Dermis microvascular lymphatic vessel endothelial cell (primary cell): ENCODE measurements around the gene RABEP2. TPM values are rescaled to one million over a fixed set of nuclear protein-coding genes. Genes with fewer than 3 reads are reported as not detected.
"Not testable (repeated sequence)": the region's sequence is repeated elsewhere in the genome, so short reads cannot be mapped to it uniquely, and the experiment has no call there.

Experiments
- DNase-seq, 2 donors: peaks; one replicate each; pipeline versions ENCODE4 v3.0.0 to v3.0.0-alpha.2; 2010; ENCODE audit warnings: low read depth in 2 of 2
- total RNA-seq: library from RNA; depleted of rRNA; stranded (reverse); fragments of >200 nt; gene quantifications from 2 replicates; pipeline ENCODE4 v1.2.1, GENCODE V29; 2014

Gene RABEP2
- total RNA-seq, 1 donor from 2014 or later = 31.5 TPM

- DNase-seq = no peak
Measured at GRCh38 chr16:28932339-28933141, 7.5 kb upstream of the RABEP2 start.

GRCh38 chr16:28931801-28932225 lies 6.8 kb upstream of the RABEP2 start, which contains the start of gene CD19:
CD19 (plus strand) TSS chr16:28931971; CDS start chr16:28932001, 30 bp downstream.
- no peak for DNase-seq

DNA sequence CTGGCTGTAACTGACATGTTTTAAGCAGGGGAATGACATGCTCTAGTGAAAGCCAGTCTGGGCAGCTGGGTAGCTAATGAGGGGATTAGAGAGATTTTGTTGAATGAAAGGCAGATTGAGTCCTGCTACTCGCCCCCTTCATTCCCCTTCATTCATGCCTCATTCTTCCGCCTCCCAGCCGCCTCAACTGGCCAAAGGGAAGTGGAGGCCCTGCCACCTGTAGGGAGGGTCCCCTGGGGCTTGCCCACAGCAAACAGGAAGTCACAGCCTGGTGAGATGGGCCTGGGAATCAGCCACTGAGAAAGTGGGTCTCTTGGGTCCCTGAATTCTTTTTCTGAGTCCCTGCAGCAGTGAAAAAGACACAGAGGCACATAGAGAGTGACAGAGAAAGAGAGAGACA lies 5.6 kb upstream of the RABEP2 start:
- DNase-seq = no peak

DNA sequence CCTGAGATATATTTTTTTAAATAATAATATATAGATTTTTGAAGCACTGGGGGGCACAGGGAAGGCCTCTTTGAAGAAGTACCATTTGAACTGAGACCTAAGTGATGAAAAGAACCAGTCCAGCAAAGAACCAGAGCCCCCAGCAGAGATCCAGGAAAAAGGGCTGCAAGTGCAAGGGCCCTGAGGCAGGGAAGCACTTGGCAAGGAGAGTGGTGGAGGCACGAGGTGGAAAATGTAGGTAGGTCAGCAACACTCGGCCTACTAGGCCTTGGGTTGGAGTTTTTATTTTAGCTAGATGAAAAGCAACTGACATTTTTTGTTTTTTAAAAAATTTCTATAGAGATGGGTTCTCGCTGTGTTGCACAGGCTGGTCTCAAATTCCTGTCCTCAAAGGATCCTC lies 5.2 kb upstream of the RABEP2 start:
- no peak for DNase-seq

DNA sequence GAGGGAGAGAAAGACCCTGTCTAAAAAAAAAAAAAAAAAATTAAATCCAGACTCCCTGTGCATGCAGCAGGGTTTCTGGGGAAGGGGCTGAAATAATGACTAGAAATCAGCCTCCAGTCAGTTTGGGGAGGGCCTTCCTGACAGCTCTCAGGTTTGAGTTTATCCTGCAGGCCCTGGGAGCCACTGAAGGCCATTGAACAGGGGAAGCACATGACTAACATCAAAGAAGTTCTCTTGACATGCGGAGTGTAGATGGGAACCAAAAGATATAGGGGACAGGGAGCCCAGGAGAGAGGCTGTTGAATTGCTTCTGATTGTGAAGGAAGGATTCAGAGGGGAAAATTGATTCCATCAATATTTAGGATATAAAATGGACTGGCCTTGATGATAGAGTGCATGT lies 2.8 kb upstream of the RABEP2 start:
- DNase-seq = no peak

DNA sequence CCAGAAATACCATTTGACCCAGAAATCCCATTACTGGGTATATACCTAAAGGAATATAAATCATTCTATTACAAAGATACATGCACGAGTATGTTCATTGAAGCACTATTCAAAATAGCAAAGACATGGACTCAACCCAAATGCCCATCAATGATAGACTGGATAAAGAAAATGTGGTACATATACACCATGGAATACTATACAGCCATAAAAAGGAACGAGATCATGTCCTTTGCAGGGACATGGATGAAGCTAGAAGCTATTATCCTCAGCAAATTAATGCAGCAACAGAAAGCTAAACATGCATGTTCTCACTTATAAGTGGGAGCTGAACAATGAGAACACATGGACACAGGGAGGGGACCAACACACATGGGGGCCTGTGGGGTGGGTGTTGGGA lies 1.2 kb upstream of the RABEP2 start:
- not testable (repeated sequence) for DNase-seq

DNA sequence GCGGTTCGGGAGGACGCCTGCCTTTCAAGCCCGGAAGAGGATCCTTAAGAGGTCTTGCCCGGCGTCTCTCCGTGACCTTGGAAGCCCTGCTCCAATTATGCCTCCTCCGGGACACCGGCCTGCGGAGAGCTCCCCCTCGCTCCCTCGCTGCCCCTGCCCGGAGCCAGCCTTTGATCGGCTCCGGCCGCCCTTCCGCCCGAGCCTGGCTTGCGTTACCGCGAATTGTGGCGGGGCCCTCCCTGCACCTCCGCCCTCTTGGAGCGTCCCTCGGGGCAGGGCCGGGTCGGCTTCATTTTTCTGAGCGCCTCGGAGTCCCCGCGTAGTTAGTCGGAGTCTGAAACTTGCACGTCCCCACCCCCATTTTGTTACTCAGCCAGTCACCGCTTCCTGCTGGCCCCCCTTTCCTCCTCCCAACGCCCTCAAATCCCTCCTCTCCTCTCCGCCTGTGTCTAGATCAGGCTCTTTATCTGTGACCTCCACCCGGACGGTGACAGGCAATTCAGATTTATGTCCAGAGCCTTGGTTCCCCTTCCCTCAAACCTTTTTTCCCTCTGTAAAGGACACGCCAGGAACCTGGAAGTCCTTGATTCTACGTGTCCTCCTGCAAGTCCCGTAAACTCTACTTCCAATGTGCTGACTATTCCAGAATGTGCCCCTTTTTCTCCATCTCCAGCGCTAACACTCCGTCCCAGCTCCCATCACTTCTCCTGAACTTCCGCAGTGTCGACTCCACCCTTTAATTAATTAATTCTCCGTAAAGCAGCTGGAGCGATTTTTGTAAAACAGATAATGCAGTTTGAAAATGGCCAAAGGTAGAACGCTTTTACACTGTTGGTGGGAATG lies 569 bp upstream of the RABEP2 start:
- peak in 1 of 2 donors; percentile 73 for DNase-seq

DNA sequence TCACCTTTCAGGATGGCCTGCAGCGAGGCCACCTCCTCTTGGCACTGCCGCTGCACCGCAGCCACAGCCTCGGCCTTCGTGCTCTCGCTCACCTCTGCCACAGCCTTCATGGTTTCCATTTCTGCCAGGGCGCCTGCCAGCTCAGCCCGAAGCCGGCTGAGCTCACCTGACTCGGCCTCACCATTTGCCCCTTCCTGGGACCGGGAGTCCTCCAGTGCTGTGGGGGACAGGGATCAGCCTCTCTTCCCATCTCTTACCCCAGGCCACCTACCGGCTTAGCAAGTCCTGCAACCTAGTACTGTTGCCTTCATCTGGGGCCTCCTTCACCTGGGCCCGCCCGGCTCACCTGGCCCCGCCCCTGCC lies 658 bp downstream of the RABEP2 start:
- DNase-seq = no peak

DNA sequence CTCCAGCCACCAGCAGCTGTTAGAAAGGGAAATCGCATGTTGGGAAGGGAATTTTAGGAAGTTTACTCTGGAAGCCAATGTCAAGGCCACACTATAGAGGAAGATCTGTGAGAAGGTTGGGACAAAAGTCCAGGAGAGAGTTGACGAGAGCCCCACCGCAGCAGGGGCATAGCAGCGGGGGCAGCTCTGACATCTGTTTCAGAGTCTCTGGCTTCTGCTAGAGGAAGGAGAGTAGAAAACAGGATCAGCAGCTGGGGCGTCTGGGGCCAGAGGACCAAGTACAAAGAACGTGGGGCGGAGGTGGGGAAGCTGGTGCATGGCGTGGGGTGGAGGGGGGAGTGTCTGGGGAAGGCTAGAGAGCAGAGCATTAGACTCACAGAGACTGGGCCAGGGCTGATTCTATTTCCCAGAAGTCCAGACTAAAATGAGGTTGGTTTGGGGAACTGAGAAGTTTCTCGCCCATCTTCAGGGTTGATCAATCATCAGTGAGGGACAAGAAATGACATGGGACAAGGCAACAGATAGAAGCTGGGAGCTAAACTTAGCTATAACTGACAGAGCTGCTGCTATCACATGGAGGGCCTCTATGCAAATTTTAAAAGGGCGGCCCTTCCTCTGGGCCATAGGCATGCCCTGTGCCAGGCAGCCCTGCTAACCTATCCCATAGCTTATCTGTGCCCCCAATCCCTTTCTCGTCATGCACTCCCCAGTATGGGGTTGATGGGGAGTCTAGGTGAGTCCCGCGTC lies 1.2 kb downstream of the RABEP2 start:
- DNase-seq = no peak

- no peak for DNase-seq
Measured at GRCh38 chr16:28923231-28923587, 1.8 kb downstream of the RABEP2 start.

- DNase-seq = no peak
Measured at GRCh38 chr16:28918698-28919097, 6.3 kb downstream of the RABEP2 start.

DNA sequence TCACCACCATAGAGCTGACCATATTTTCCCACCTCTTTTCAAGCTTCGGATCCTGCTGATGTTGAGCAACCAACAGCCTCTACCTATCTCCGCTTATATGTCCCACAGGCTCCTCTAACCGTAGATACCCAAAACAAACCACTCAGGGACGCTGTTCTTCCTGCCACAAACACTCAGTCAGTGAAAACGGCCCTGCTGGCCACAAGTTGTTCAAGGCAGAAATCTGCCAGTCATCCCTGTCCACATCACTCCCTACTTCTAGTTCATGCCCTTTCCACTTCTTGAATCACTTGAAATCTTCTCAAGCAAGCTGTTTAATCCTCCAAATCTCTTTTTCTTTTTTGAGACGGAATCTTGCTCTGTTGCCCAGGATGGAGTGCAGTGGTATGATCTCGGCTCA lies 7.9 kb downstream of the RABEP2 start:
- DNase-seq = no peak

DNA sequence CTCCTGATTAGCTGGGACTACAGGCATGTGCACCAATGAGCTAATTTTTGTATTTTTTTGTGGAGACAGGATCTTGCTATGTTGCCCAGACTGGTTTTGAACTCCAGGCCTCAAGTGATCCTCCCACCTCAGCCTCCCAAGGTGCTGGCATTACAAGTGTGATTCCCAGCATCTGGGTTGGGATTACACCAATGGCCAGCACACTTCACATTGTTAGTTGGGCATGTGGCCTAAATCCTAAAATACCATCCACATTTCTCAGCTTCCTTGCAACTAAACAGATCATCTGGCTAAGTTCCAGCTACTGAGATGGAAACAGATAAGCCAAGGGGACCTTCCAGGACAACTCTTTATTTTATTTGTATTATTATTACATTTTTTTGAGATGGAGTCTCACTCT lies 9.9 kb downstream of the RABEP2 start:
- DNase-seq = peak; percentile 17 to 61

GRCh38 chr16:28913946-28914724 lies 10.9 kb downstream of the RABEP2 start:
- no peak for DNase-seq

DNA sequence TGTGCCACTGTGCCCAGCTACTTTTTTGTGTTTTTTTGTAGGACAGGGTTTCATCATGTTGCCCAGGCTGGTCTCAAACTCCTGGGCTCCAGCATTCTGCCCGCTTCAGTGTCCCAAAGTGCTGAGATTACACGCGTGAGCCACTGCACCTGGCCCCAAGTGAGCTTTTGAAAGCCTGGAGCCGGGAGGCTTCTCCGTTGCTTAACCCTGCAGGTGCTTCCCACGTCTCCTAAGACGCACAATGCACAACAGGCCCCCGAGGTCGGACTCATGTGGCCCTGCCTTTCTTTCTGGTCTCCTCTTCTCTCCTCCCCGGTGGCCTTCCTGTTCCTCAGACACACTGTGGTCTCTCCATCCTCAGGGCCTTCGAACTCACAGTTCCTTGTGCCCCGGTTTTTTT lies 12.5 kb downstream of the RABEP2 start:
- no peak for DNase-seq

DNA sequence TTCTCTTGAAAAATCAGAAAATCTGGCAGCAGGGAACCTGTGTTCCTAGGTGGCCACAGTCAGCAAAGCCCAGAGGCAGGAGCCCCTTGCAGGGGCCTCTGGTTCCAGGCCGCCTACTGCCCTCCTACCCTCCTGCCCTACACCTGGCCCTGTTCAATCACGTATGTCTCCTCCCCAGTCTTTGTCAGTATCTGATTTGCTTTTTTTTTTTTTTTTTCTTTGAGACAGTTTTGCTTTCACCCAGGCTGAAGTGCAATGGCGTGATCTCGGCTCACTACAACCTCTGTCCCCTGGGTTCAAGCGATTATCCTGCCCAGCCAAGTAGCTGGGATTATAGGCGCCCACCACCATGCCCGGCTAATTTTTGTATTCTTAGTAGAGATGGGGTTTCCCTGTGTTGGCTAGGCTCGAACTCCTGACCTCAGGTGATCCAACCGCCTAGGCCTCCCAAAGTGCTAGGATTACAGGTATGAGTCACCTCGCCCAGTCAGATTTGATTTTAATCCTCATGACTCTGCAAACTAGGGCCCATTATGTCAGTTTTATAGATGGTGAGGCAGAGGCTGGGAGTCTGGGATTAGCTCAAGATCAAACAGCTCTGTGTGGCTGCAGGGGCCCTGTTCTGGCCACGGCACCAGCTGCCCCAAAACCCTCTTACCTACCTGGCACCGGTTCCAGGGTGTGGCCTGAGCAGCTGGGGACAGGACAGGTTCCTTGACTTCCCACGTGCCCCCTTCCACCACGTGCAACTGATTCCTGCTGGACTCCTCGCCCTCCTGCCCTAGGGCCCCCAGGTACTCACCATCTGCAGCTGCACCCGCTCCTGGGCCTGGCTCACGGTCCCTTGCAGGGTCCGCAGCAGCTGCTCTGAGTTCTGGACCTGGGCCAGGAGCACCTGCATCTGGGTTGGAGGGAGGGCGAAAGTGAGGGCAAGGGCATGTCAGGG lies 14.7 kb downstream of the RABEP2 start:
- DNase-seq = no peak

DNA sequence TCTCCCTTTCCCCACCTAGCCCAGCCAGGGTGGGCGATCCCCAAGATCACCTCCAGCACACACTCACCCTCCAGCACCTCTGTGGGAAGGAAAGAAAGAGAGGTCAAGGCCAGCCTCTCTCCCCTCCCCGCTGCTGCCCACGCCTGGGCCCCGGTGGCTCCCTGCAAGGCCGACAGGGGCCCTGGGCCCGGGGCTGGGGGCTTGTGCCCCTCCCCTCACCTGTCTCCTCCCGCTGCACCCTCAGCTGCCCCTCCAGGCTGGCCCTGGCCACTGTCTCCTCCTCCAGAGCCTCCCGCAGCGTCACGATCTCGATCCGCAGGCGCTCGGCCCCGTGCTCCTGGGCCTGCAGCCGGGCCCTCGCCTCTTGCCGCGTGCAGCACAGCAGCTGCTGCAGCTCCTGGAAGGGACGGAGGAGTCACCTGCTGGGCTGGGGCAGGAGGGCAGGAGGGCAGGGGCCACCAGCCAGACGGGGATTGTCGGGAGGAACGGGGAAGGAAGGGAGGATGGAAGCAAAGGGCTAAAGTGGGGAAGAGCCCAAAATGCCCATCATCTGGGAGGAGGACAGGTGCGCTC lies 19.2 kb downstream of the RABEP2 start:
- no peak for DNase-seq

DNA sequence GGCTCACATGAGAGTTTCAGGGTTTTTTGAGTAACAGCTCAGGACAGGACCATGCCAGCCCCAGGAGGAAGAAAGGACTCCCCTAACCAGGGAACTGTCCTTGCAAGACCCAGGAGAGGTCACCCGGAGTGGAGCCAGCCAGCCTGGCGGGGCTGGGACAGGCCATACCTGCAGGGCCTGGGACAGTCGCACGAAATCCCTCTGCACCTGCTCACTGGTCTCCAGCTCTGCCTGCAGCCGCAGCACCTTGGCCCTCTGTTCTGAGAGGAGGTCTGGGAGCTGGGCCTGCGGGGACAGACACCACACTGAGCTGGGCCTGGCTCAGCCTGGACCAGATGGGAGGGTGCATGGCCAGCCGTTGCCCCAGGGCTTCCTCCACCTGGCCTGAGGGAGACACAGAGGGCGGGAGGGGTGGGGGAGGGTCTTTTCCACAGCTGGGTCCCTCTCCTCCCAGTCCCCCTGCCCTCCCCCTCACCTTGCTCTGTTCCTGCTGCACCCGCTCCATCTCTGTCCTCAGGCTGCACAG lies 19.7 kb downstream of the RABEP2 start:
- no peak for DNase-seq

- DNase-seq = no peak
Measured at GRCh38 chr16:28904828-28905227, 20.2 kb downstream of the RABEP2 start.

- DNase-seq = no peak
Measured at GRCh38 chr16:28904363-28904762, 20.7 kb downstream of the RABEP2 start.
